SU-DHL-6 (cell line): Measurements from ENCODE around the gene OR51A7.

Source experiments
- EZH2phosphoT487 ChIP-seq: fragments of 200-600 bp; sonication (generic), shearing (Covaris generic); conservative IDR thresholded peaks from 2 replicates; pipeline ENCODE4 v1.6.1; 2018; ENCODE audit warnings: mild to moderate bottlenecking, antibody characterized with exemption, low read length, moderate library complexity, mixed read lengths
- TF ChIP-seq, protein P1 (sequence below): fragments of 200-600 bp; sonication (generic); IDR thresholded peaks from one replicate; pipeline ENCODE4 v1.5.1; 2017; ENCODE audit warnings: antibody characterized with exemption, mild to moderate bottlenecking, low read length, moderate library complexity; ENCODE audit not compliant: insufficient read depth, poor library complexity, severe bottlenecking

- TF ChIP-seq, protein P1, sequence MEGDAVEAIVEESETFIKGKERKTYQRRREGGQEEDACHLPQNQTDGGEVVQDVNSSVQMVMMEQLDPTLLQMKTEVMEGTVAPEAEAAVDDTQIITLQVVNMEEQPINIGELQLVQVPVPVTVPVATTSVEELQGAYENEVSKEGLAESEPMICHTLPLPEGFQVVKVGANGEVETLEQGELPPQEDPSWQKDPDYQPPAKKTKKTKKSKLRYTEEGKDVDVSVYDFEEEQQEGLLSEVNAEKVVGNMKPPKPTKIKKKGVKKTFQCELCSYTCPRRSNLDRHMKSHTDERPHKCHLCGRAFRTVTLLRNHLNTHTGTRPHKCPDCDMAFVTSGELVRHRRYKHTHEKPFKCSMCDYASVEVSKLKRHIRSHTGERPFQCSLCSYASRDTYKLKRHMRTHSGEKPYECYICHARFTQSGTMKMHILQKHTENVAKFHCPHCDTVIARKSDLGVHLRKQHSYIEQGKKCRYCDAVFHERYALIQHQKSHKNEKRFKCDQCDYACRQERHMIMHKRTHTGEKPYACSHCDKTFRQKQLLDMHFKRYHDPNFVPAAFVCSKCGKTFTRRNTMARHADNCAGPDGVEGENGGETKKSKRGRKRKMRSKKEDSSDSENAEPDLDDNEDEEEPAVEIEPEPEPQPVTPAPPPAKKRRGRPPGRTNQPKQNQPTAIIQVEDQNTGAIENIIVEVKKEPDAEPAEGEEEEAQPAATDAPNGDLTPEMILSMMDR, result no peak
- TF ChIP-seq EZH2phosphoT487, result no peak
Measured at GRCh38 chr11:4884361-4884760, 19.2 kb upstream of the OR51A7 start.
